ENCODE results near the gene PHF13. TPM values are rescaled to one million over a fixed set of nuclear protein-coding genes. Genes with fewer than 3 reads are reported as not detected.

PHF13 gene
- total RNA-seq, 1 donor from 2014 or later = 8.0 TPM

- no peak for ATAC-seq
- intact Hi-C loops (cut with DNase I) = no loop called here
- no peak for DNase-seq (ENCODE audit: missing footprints)
Measured at GRCh38 chr1:6585081-6585722, 28.3 kb upstream of the PHF13 start.

GRCh38 chr1:6585841-6586240 is 27.7 kb upstream of the PHF13 start:
- DNase-seq (ENCODE audit: missing footprints) (no peak), ATAC-seq (no peak)
- intact Hi-C loops (cut with DNase I) = no loop called here

- no peak for DNase-seq (ENCODE audit: missing footprints)
- intact Hi-C loops (cut with DNase I) = no loop called here
- peak; percentile 19 for ATAC-seq
Measured at GRCh38 chr1:6586404-6586816, 27.1 kb upstream of the PHF13 start.

- DNase-seq (ENCODE audit: missing footprints) (peak; percentile 87), ATAC-seq (peak; percentile 79)
- intact Hi-C loops (cut with DNase I) = no loop called here
Measured at GRCh38 chr1:6587261-6588005, 26.1 kb upstream of the PHF13 start.

GRCh38 chr1:6588128-6588892 is 25.2 kb upstream of the PHF13 start:
- ATAC-seq = no peak
- intact Hi-C loops (cut with DNase I) = no loop called here

GRCh38 chr1:6588893-6589520 is 24.5 kb upstream of the PHF13 start:
- intact Hi-C loops (cut with DNase I) = no loop called here
- DNase-seq (ENCODE audit: missing footprints) (no peak), ATAC-seq (no peak)

More at GRCh38 chr1:6588128-6588892, 25.2 kb upstream of the PHF13 start:
- no peak for DNase-seq (ENCODE audit: missing footprints)

- intact Hi-C loops (cut with DNase I) = no loop called here
- DNase-seq (ENCODE audit: missing footprints) = no peak
Measured at GRCh38 chr1:6590046-6590445, 23.5 kb upstream of the PHF13 start.

GRCh38 chr1:6591222-6591621 is 22.3 kb upstream of the PHF13 start:
- peak; percentile 12 for ATAC-seq
- DNase-seq (ENCODE audit: missing footprints) = peak; percentile 73
- intact Hi-C loops (cut with DNase I) = no loop called here

More at GRCh38 chr1:6590046-6590445, 23.5 kb upstream of the PHF13 start:
- ATAC-seq = no peak

- no peak for DNase-seq (ENCODE audit: missing footprints)
- no peak for ATAC-seq
- intact Hi-C loops (cut with DNase I) = no loop called here
Measured at GRCh38 chr1:6591644-6592043, 21.9 kb upstream of the PHF13 start.

GRCh38 chr1:6592441-6592840 is 21.1 kb upstream of the PHF13 start:
- DNase-seq (ENCODE audit: missing footprints) (peak; percentile 71), ATAC-seq (peak; percentile 9)

GRCh38 chr1:6592865-6593593 is 20.5 kb upstream of the PHF13 start:
- ATAC-seq (no peak), DNase-seq (ENCODE audit: missing footprints) (no peak)
- intact Hi-C loops (cut with DNase I) = no loop called here

More at GRCh38 chr1:6592441-6592840, 21.1 kb upstream of the PHF13 start:
- intact Hi-C loops (cut with DNase I) = no loop called here

GRCh38 chr1:6593810-6594209 is 19.7 kb upstream of the PHF13 start:
- intact Hi-C loops (cut with DNase I) = no loop called here
- no peak for ATAC-seq
- no peak for DNase-seq (ENCODE audit: missing footprints)

GRCh38 chr1:6594977-6595740 is 18.4 kb upstream of the PHF13 start:
- intact Hi-C loops (cut with DNase I) = no loop called here
- ATAC-seq (no peak), DNase-seq (ENCODE audit: missing footprints) (no peak)

- DNase-seq (ENCODE audit: missing footprints) (no peak), ATAC-seq (no peak)
- intact Hi-C loops (cut with DNase I) = no loop called here
Measured at GRCh38 chr1:6596351-6596750, 17.2 kb upstream of the PHF13 start.

- peak; percentile 61 for DNase-seq (ENCODE audit: missing footprints)
- no peak for ATAC-seq
- intact Hi-C loops (cut with DNase I) = no loop called here
Measured at GRCh38 chr1:6596886-6597776, 16.4 kb upstream of the PHF13 start.

GRCh38 chr1:6597777-6598131 is 15.8 kb upstream of the PHF13 start:
- DNase-seq (ENCODE audit: missing footprints) = peak; percentile 45
- intact Hi-C loops (cut with DNase I) = no loop called here
- ATAC-seq = no peak

Data from Right ventricle myocardium inferior (tissue), 1 donor.